ENCODE data around the gene GMPPB.
"Not testable (repeated sequence)": the region's sequence is repeated elsewhere in the genome, so short reads cannot be mapped to it uniquely, and the experiment has no call there.

GMPPB gene

GRCh38 chr3:49712631-49713317, 11.0 kb downstream of the GMPPB start:
- no peak for DNase-seq

- DNase-seq = no peak
Observed at GRCh38 chr3:49712166-49712565, 11.6 kb downstream of the GMPPB start.

- DNase-seq = no peak
Observed at GRCh38 chr3:49711489-49711888, 12.3 kb downstream of the GMPPB start.

GRCh38 chr3:49709852-49710251, 13.9 kb downstream of the GMPPB start:
- no peak for DNase-seq

GRCh38 chr3:49707113-49707480, 16.7 kb downstream of the GMPPB start:
- no peak for DNase-seq

GRCh38 chr3:49706456-49707112, 17.2 kb downstream of the GMPPB start:
- no peak for DNase-seq

GRCh38 chr3:49705390-49705960, 18.3 kb downstream of the GMPPB start:
- no peak for DNase-seq

GRCh38 chr3:49704629-49705028, 19.1 kb downstream of the GMPPB start:
- DNase-seq = no peak

GRCh38 chr3:49703956-49704355, 19.8 kb downstream of the GMPPB start:
- no peak for DNase-seq

- peak; percentile 19 for DNase-seq
Observed at GRCh38 chr3:49703443-49703927, 20.3 kb downstream of the GMPPB start.

- no peak for DNase-seq
Observed at GRCh38 chr3:49702672-49703071, 21.1 kb downstream of the GMPPB start.

- DNase-seq = no peak
Observed at GRCh38 chr3:49701388-49702077, 22.2 kb downstream of the GMPPB start.

- no peak for DNase-seq
Observed at GRCh38 chr3:49700453-49701128, 23.2 kb downstream of the GMPPB start.

GRCh38 chr3:49700014-49700413, 23.7 kb downstream of the GMPPB start:
- DNase-seq = no peak

GRCh38 chr3:49699281-49699979, 24.3 kb downstream of the GMPPB start:
- DNase-seq = no peak

- DNase-seq = not testable (repeated sequence)
Observed at GRCh38 chr3:49695350-49696015, 28.3 kb downstream of the GMPPB start.

- not testable (repeated sequence) for DNase-seq
Observed at GRCh38 chr3:49694409-49695070, 29.2 kb downstream of the GMPPB start.

GRCh38 chr3:49691481-49691880, 32.3 kb downstream of the GMPPB start:
- not testable (repeated sequence) for DNase-seq

GRCh38 chr3:49690856-49691255, 32.9 kb downstream of the GMPPB start:
- DNase-seq = not testable (repeated sequence)

GRCh38 chr3:49689908-49690624, 33.7 kb downstream of the GMPPB start:
- DNase-seq = not testable (repeated sequence)
